Kidney capillary endothelial cell (primary cell): ENCODE results near the gene PLSCR3.
"Not testable (repeated sequence)": the region's sequence is repeated elsewhere in the genome, so short reads cannot be mapped to it uniquely, and the experiment has no call there.

Source experiments
- DNase-seq: peaks from one replicate; pipeline ENCODE4 v3.0.0-alpha.2; 2018; ENCODE audit warnings: low spot score

PLSCR3 gene

GRCh38 chr17:7380321-7380720 lies 14.0 kb downstream of the PLSCR3 start:
- no peak for DNase-seq

- no peak for DNase-seq
Observed at GRCh38 chr17:7379134-7379533, 15.2 kb downstream of the PLSCR3 start.

- DNase-seq, result no peak
Observed at GRCh38 chr17:7374353-7374752, 20.0 kb downstream of the PLSCR3 start.

- DNase-seq, result no peak
Observed at GRCh38 chr17:7370853-7371252, 23.5 kb downstream of the PLSCR3 start.

GRCh38 chr17:7369825-7370224 lies 24.5 kb downstream of the PLSCR3 start:
- DNase-seq, result no peak

GRCh38 chr17:7368599-7368994 lies 25.7 kb downstream of the PLSCR3 start:
- DNase-seq, result not testable (repeated sequence)

GRCh38 chr17:7367918-7368598 lies 26.3 kb downstream of the PLSCR3 start:
- DNase-seq, result no peak

GRCh38 chr17:7367083-7367482 lies 27.2 kb downstream of the PLSCR3 start:
- DNase-seq, result no peak

GRCh38 chr17:7365963-7366362 lies 28.4 kb downstream of the PLSCR3 start:
- DNase-seq, result not testable (repeated sequence)

GRCh38 chr17:7363311-7363710 lies 31.0 kb downstream of the PLSCR3 start:
- no peak for DNase-seq

- DNase-seq, result no peak
Observed at GRCh38 chr17:7361906-7362305, 32.4 kb downstream of the PLSCR3 start.

- no peak for DNase-seq
Observed at GRCh38 chr17:7357381-7357780, 36.9 kb downstream of the PLSCR3 start.

- no peak for DNase-seq
Observed at GRCh38 chr17:7356756-7357155, 37.6 kb downstream of the PLSCR3 start.

- DNase-seq, result peak; percentile 53
Observed at GRCh38 chr17:7356072-7356549, 38.2 kb downstream of the PLSCR3 start.

- no peak for DNase-seq
Observed at GRCh38 chr17:7355573-7355972, 38.8 kb downstream of the PLSCR3 start.

- no peak for DNase-seq
Observed at GRCh38 chr17:7355053-7355452, 39.3 kb downstream of the PLSCR3 start, which contains the start of gene TMEM95. TMEM95 (plus strand) TSS chr17:7355156; CDS start chr17:7355205, 49 bp downstream.

- no peak for DNase-seq
Observed at GRCh38 chr17:7354262-7354843, 40.0 kb downstream of the PLSCR3 start.

GRCh38 chr17:7352910-7353635 lies 41.3 kb downstream of the PLSCR3 start:
- DNase-seq, result no peak

GRCh38 chr17:7352503-7352889 lies 41.8 kb downstream of the PLSCR3 start:
- DNase-seq, result no peak

- peak; percentile 75 for DNase-seq
Observed at GRCh38 chr17:7351665-7352502, 42.4 kb downstream of the PLSCR3 start, which contains the start of gene KCTD11. KCTD11 (plus strand) TSS chr17:7352162.

GRCh38 chr17:7348478-7349242 lies 45.7 kb downstream of the PLSCR3 start:
- DNase-seq, result no peak
